Measurements from ENCODE around the gene BSCL2.
"Not testable (repeated sequence)": the region's sequence is repeated elsewhere in the genome, so short reads cannot be mapped to it uniquely, and the experiment has no call there.

Gene BSCL2

GRCh38 chr11:62707277-62707861 lies at the start of gene BSCL2, which contains the start of gene GNG3:
Gene BSCL2, minus strand, starts transcription at chr11:62707424. Its CDS starts 229 bp downstream, at chr11:62707195.
Gene GNG3, plus strand, starts transcription at chr11:62707676. Its CDS starts 620 bp downstream, at chr11:62708296.
- DNase-seq (ENCODE audit: low spot score): no peak

DNA sequence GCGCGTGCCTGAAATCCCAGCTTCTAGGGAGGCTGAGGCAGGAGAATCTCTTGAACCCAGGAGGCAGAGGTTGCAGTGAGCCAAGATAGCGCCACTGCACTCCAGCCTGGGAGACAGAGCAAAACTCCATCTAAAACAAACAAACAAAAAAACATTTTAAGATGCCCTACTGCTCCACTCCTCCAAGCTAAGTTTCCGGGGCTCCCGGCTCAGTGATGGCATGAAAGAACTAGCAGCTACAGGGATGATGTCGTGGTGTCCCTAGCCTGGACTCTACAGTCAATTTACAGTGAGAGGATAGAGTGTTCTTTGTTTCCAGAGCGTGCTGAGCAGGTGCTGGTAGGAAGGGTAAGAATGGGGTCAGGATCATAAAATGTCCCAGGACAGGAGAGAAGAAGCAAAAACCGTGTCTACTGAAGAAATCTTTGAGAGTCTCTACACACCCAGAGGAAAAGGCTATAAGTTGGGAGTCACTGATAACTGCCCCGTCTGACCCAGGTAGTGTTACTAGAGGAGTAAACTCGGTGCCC lies 47.9 kb upstream of the BSCL2 start:
- no peak for DNase-seq (ENCODE audit: low spot score)

- DNase-seq (ENCODE audit: low spot score): peak; percentile 100
These were observed 46.7 kb upstream of the BSCL2 start, which contains the start of gene ZBTB3 for GRCh38 chr11:62753736-62754603. Gene ZBTB3, minus strand, starts transcription at chr11:62754160. Its CDS starts 496 bp downstream, at chr11:62753664.

DNA sequence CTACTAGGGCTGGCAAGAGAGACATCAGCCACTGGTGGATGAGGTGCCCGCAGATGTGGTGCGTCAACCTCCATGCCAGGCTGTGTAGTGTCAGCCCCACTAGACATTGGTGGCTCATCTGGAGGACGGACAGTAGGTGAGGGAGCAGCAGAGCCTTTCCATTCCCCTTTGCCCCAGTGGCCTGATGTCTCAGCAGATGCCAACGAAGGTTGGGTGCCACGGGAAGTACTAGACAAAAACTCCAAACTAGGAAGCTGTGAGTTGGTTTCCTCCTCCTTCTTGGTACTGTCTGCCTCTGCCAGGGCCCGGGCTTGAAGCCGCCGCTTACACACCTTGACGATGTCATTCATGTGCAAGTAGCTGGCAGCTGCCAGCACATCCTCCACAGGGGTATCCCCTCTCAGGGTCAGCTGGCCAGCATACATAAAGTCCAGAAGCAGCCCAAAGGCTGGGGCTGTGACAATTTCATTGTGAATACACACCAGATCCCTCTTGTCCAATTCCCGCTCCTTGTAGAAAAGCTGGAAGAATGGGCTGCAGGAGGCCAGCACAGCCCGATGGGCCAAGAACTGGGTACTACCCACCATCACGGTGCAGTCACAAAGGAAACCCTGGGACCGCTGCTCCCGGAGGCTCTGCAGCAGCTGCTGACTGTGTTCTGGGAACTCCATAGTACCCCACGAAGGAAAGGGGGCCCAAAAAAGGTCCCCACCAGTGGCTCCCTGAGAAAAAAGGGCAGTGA lies 45.9 kb upstream of the BSCL2 start:
- DNase-seq (ENCODE audit: low spot score): no peak

DNA sequence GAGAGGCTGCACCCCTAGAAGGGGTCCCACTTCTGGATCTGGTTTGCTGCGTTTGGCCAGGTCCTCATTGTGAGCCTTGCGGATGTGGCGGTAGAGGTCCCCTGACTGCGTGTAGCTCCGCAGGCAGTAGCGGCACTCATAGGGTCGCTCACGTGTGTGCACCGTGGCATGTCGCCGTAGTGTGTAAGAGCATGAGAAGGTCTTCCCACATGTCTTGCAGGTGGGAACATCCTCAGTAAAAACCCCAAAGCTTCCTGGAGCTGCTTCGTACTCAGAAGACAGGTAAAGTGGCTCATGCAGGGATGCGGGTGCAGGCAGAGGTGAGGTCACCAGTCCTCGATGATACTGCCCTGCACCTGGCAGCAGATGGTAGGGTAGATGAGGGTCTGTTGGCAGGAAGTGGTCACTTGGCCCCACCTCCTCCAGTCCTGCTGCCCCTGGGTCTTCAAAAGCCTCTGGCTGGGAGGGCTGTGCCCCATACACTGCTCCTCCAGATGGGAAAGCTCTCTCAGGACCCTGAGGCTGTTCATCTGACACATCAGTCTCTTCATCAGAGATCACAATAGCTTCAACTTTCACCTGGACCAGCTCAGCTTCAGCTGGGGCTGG lies 45.1 kb upstream of the BSCL2 start:
- no peak for DNase-seq (ENCODE audit: low spot score)

DNA sequence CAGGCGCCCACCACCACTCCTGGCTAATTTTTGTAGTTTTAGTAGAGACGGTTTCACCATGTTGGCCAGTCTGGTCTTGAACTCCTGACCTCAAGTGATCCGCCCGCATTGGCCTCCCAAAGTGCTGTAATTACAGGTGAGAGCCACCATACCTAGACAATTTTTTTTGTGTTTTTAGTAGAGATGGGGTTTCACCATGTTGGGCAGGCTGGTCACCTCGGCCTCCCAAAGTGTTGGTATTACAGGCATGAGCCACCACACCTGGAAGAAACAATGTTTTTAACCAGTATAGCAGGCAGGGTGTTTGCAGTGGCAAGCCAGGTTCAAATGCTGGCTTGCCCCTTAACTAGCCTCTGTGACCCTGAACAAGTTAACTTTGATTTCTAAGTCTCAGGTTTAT lies 42.7 kb upstream of the BSCL2 start:
- not testable (repeated sequence) for DNase-seq (ENCODE audit: low spot score)

DNA sequence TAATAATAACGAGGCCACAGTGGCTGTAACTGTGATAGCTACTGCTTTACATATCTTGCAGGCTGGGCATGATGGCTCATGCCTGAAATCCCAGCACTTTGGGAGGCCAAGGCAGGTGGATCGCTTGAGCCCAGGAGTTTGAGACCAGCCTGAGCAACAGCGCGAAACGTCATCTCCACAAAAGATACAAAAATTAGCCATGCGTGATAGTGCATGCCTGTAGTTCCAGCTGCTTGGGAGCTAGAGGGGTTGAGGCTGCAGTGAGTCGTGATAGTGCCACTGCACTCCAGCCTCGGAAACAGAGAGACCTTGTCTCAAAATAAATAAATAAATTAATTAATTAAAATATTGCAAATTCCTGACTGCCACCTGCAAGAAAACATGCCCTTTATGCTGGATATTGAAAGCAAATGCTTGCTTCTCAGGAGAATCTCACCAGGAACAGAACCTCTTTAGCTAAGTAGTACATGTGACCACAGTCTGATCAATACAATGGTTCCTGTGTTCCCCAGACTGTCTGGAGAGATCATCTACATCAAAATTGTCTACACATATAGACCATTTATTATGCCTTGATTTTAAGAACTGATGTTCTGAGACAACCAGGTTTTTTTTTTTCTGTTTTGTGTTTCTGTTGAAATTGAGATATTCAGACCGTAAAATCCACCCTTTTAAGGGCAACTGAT lies 40.4 kb upstream of the BSCL2 start:
- no peak for DNase-seq (ENCODE audit: low spot score)

DNA sequence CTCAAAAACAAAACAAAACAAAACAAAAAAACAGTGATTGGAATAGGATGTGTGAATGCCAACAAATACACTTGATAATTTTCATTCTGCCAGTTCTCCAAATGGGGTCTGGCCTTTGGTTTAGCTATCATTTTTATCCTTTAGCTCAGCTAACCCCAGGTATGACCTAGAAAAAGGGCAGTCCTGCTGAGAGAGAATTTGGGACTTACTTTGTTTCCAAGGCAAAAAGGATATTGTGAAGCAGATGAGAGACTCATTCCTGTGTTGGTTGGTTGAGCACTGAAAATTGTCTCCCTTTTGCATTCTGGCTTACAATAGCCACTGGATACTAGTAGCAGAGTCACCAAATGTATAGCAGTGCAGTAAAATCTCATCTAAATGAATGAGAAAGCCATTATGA lies 30.0 kb upstream of the BSCL2 start:
- DNase-seq (ENCODE audit: low spot score): no peak

DNA sequence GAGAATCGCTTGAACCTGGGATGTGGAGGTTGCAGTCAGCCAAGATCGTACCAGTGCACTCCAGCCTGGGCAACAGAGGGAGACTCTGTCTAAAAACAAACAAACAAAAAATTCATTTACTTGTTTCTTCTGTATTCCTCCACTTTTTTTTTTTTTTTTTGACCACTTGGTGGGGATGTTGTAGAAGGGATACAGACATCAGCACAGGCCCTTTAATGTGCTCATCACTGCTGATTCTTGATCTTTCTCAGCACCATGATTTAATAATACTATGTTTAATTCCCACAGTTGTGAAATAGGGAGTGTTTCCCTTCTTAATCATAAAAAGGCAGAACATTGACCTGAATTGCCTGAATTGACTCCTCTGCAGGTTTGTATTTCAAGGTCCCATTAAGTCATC lies 25.6 kb upstream of the BSCL2 start:
- peak; percentile 62 for DNase-seq (ENCODE audit: low spot score)

- DNase-seq (ENCODE audit: low spot score): not testable (repeated sequence)
These were observed 22.9 kb upstream of the BSCL2 start for GRCh38 chr11:62730076-62730475.

- DNase-seq (ENCODE audit: low spot score): peak; percentile 93
These were observed 21.2 kb upstream of the BSCL2 start, which contains the start of gene TTC9C for GRCh38 chr11:62728171-62728988. Gene TTC9C, plus strand, starts transcription at chr11:62728486. Its CDS starts 363 bp downstream, at chr11:62728849.

DNA sequence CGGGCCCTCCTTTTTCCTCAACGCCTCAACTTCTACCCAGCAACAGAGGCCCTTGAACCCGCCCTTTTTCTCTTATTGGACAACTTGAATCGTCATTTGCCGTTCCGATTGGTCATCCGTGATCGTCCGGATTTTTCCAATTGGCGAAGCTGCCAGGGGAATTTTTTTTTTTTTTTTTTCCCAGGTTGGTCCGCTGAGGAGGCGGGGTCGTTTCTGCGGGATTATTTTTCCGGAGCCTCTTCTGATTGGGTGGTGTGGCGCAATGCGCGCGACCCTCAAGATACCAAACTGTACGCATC lies 20.6 kb upstream of the BSCL2 start:
- peak; percentile 98 for DNase-seq (ENCODE audit: low spot score)

DNA sequence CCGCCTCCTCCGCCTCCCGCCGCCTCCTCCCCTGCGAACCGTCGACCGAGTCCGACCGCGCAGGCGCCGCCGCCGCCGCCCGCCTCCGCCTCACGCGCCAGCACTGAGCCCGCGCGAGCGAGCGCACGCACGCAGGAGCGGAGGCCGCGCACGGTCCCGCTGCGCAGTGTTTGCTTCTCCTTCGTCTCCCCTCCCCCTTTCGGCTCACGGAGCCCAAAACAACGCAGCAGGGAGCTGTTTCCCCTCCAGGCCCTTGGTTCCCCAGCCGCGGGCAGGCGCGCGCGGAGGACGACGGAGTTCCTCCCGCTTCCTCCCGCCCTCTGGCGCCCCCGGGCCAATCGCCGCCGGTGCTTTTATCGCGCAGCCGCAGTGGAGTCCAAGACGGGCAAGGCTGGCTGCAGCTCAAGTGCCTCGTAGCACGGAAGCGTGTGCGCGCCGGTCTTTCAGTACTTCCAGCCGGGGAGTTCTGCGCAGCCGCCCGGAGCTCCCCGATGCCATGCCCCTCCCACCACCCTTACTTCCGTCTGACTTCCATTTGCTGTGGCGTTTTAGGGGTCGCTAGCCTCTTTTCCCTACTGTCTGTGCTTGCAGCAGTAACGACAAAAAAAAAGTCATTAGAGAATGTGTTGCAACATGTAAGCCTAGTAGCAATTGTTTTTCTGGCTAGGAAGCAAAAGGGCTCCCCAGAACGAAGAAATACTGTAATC lies 20.1 kb upstream of the BSCL2 start, which contains the start of gene HNRNPUL2:
Gene HNRNPUL2, minus strand, starts transcription at position 293 of the 707 bp plus-strand sequence. CDS start 301 bp downstream, outside the sequence.
- DNase-seq (ENCODE audit: low spot score): peak; percentile 99

DNA sequence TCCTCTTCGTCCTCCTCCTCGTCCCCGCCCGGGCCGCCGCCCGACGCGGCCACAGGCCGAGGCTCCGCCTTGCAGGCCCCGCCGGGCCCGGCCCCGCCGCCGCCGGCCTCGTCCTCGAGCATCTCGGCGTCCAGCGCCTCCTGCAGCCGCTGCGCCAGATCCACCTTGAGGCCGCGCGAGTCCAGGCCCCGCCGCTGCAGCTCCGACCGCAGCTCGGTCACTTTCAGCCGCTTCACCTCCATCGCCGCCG lies 19.6 kb upstream of the BSCL2 start:
- no peak for DNase-seq (ENCODE audit: low spot score)

DNA sequence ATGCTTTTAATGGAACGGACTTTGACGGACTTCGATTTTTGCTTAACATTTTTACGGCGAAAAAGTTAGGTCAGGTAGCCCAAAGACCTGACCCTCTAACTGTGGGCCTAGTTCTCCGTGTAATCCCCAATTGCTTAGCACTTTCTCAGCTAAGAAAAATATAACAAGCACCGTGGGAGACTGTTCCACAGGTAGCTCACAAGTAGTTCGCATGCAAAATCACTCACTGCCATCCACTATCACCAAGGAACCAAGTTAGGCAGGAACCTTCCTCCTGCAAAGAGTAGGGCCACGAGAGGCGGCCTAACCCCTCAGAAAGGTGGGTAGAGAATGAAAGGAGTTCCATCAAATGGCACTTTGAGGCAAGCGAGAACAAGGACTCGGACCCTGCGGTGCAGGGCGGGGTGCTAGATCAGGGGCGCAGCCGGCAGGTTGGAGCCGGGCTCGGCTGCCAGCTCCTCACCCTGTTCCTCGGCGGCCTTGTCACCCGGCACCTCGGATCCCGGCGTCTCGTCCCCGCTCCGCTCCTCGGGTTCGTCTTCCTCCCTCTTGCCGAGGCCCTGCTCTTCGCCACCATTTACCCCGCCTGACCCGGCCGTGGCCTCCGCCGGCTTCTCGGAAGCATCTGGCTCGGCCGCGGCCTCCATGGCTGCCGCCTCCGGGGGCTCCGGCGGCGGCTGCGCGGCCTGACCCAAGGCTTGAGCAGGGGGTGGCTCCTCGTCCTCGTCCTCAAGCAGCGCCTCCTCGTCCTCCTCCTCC lies 19.1 kb upstream of the BSCL2 start:
- DNase-seq (ENCODE audit: low spot score): no peak

GRCh38 chr11:62725646-62726045 lies 18.4 kb upstream of the BSCL2 start:
- DNase-seq (ENCODE audit: low spot score): no peak

GRCh38 chr11:62724171-62724570 lies 16.9 kb upstream of the BSCL2 start:
- no peak for DNase-seq (ENCODE audit: low spot score)

DNA sequence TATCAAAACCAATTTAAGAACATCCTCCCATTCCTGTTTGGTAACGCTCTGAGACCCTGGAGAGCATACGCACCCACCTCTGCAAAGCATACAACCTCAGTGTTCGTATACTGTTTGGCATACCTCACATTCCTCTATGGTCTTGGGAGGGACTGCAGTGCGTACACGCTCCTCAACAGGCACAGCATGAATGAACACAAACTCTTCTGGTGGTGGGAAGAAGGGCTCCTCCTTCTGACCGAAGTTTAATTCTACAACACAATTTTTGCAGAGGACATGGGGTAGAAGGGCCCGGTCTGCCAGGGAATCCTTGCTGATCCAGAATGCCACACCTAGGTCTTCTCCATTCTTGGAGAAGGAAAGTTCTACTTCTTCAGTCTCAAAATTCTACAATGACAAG lies 14.8 kb upstream of the BSCL2 start:
- no peak for DNase-seq (ENCODE audit: low spot score)

DNA sequence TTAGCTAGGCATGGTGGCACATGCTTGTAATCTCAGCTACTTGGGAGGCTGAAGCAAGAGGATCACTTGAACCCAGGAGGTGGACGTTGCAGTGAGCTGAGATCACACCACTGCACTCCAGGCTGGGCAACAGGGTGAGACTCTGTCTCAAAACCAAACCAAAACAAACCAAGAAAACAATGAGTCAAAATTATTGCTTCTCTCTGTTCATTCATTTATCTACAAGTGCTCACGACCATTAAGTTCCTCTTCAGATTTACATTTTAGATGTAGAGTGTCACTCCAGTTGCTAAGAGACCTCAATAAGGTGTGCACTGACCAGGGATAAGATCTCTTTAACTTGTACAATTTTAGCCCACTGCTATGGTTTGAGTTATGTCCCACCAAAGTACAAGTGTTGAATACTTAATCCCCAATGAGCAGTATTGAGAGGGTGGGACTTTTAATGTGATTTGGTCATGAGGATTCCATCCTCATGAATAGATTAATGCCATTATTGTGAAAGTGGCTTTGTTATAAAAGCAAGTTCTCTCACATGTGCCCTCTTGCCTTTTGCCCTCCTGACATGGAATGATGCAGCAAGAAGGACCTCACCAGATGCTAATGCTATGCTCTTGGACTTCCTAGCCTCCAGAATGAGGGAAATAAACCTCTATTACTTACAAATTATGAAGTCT lies 12.2 kb upstream of the BSCL2 start:
- DNase-seq (ENCODE audit: low spot score): no peak

Data from RKO (cell line).